GM18502 (cell line): ENCODE measurements around the gene ZCCHC9.
"Not testable (repeated sequence)": the region's sequence is repeated elsewhere in the genome, so short reads cannot be mapped to it uniquely, and the experiment has no call there.

Experiments
- ATAC-seq: cut with Tn5 transposase; IDR thresholded peaks from one replicate; pipeline ENCODE4 v1.9.1; 2021; ENCODE audit warnings: mild to moderate bottlenecking; ENCODE audit not compliant: unreplicated experiment, poor library complexity

The ZCCHC9 gene

GRCh38 chr5:81303563-81303962 lies 2.2 kb downstream of the ZCCHC9 start:
- ATAC-seq: no peak

GRCh38 chr5:81305785-81306184 lies 4.4 kb downstream of the ZCCHC9 start:
- no peak for ATAC-seq

- no peak for ATAC-seq
Observed at GRCh38 chr5:81308836-81309235, 7.4 kb downstream of the ZCCHC9 start.

GRCh38 chr5:81310402-81311063 lies 9.1 kb downstream of the ZCCHC9 start:
- ATAC-seq: no peak

GRCh38 chr5:81313278-81313677 lies 11.9 kb downstream of the ZCCHC9 start:
- ATAC-seq: no peak

GRCh38 chr5:81313686-81314085 lies 12.3 kb downstream of the ZCCHC9 start:
- no peak for ATAC-seq

- no peak for ATAC-seq
Observed at GRCh38 chr5:81314581-81314980, 13.2 kb downstream of the ZCCHC9 start.

GRCh38 chr5:81315336-81315735 lies 13.9 kb downstream of the ZCCHC9 start:
- ATAC-seq: no peak

GRCh38 chr5:81315830-81316229 lies 14.4 kb downstream of the ZCCHC9 start:
- no peak for ATAC-seq

GRCh38 chr5:81316571-81316970 lies 15.2 kb downstream of the ZCCHC9 start:
- ATAC-seq: no peak

GRCh38 chr5:81317536-81317935 lies 16.1 kb downstream of the ZCCHC9 start:
- ATAC-seq: no peak

GRCh38 chr5:81326554-81326953 lies 25.2 kb downstream of the ZCCHC9 start:
- no peak for ATAC-seq

GRCh38 chr5:81334304-81335061 lies 33.1 kb downstream of the ZCCHC9 start:
- no peak for ATAC-seq

- no peak for ATAC-seq
Observed at GRCh38 chr5:81335946-81336345, 34.6 kb downstream of the ZCCHC9 start.

- no peak for ATAC-seq
Observed at GRCh38 chr5:81336556-81336955, 35.2 kb downstream of the ZCCHC9 start.

GRCh38 chr5:81337803-81338202 lies 36.4 kb downstream of the ZCCHC9 start:
- no peak for ATAC-seq

GRCh38 chr5:81338213-81338612 lies 36.8 kb downstream of the ZCCHC9 start:
- not testable (repeated sequence) for ATAC-seq

GRCh38 chr5:81344736-81345135 lies 43.3 kb downstream of the ZCCHC9 start:
- ATAC-seq: no peak

GRCh38 chr5:81345411-81346003 lies 44.1 kb downstream of the ZCCHC9 start:
- ATAC-seq: no peak

GRCh38 chr5:81349161-81349560 lies 47.8 kb downstream of the ZCCHC9 start:
- ATAC-seq: no peak

- no peak for ATAC-seq
Observed at GRCh38 chr5:81350507-81350906, 49.1 kb downstream of the ZCCHC9 start.

- ATAC-seq: no peak
Observed at GRCh38 chr5:81353189-81353588, 51.8 kb downstream of the ZCCHC9 start.
